SK-N-MC (cell line): ENCODE results near the gene CD48.

Source experiments
- FOXP2 ChIP-seq: optimal IDR thresholded peaks from 2 replicates; pipeline ENCODE3; 2011; ENCODE audit warnings: mild to moderate bottlenecking, moderate library complexity; ENCODE audit not compliant: insufficient read depth; ENCODE audit errors: extremely low read length, control extremely low read depth
- POLR2AphosphoS5 ChIP-seq: IDR thresholded peaks from 2 replicates; pipeline ENCODE4 v1.6.1; 2012; ENCODE audit warnings: mild to moderate bottlenecking, low read depth, low read length, borderline replicate concordance

DNA sequence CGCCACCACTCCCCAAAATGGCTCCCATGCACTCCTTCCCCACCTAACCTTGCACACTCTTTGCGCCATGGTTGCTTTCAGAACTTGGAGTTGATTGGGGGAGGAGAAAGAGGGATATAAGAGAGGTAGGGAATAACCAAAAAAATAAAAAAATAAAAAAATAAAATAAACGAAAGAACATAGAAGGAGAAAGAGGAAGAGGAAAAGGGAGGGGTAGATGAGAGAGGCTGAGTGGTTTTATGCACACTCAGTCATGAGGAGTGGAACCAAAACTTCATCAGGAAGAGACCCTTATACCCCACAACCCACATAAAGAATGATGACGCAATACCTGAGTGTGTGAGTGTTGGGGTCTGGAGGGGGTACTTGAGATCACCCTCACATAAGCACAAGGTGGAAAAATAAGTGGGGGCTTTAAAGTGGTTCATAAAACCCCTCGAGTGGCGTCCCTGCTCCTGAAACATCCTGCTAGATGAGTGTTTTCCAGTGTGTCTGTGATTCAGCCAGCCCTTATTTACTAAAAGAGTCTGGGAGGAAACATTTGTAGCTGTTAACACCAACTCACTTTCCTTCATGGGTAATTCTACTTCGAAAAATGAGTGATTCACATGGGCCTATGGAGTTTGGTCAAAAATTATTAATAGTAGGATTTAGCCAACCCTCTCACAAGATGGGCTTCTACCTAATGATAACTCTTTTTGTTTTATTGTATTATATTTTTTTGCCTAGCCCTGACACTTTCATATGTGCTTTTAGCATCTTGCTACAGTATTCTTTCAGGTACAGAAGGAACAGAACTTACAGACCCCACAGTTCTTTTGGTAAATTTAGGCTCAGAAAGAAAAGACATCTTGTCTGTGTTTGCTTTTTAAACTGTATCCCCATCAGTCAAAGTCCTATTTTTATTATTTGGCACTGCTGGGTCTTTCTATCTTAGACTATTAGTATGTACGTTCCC, 70.0 kb downstream of the CD48 start:
- TF ChIP-seq POLR2AphosphoS5 (no peak), FOXP2 (no peak)
